ENCODE results near the gene GKN1.
A peak's percentile ranks its signal among the peaks of the same experiment; 100 is the strongest.

GKN1 gene

GRCh38 chr2:69010437-69011194 is 36.2 kb downstream of the GKN1 start:
- DNase-seq (ENCODE audit: extremely low read depth, low read depth), result no peak
- H3K4me3 ChIP-seq (replicated peaks; ENCODE audit: low read depth, low read length), result no peak overlapping the region
- TF ChIP-seq, protein P1, sequence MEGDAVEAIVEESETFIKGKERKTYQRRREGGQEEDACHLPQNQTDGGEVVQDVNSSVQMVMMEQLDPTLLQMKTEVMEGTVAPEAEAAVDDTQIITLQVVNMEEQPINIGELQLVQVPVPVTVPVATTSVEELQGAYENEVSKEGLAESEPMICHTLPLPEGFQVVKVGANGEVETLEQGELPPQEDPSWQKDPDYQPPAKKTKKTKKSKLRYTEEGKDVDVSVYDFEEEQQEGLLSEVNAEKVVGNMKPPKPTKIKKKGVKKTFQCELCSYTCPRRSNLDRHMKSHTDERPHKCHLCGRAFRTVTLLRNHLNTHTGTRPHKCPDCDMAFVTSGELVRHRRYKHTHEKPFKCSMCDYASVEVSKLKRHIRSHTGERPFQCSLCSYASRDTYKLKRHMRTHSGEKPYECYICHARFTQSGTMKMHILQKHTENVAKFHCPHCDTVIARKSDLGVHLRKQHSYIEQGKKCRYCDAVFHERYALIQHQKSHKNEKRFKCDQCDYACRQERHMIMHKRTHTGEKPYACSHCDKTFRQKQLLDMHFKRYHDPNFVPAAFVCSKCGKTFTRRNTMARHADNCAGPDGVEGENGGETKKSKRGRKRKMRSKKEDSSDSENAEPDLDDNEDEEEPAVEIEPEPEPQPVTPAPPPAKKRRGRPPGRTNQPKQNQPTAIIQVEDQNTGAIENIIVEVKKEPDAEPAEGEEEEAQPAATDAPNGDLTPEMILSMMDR (IDR thresholded peaks at IDR 0.05; ENCODE audit: low read depth, low read length, missing control alignments), result no peak

GRCh38 chr2:69011611-69012157 is 37.2 kb downstream of the GKN1 start:
- no peak for DNase-seq (ENCODE audit: extremely low read depth, low read depth)
- TF ChIP-seq, protein P1 (IDR thresholded peaks at IDR 0.05; ENCODE audit: low read depth, low read length, missing control alignments), result no peak
- H3K4me3 ChIP-seq (replicated peaks; ENCODE audit: low read depth, low read length), result no peak overlapping the region

DNA sequence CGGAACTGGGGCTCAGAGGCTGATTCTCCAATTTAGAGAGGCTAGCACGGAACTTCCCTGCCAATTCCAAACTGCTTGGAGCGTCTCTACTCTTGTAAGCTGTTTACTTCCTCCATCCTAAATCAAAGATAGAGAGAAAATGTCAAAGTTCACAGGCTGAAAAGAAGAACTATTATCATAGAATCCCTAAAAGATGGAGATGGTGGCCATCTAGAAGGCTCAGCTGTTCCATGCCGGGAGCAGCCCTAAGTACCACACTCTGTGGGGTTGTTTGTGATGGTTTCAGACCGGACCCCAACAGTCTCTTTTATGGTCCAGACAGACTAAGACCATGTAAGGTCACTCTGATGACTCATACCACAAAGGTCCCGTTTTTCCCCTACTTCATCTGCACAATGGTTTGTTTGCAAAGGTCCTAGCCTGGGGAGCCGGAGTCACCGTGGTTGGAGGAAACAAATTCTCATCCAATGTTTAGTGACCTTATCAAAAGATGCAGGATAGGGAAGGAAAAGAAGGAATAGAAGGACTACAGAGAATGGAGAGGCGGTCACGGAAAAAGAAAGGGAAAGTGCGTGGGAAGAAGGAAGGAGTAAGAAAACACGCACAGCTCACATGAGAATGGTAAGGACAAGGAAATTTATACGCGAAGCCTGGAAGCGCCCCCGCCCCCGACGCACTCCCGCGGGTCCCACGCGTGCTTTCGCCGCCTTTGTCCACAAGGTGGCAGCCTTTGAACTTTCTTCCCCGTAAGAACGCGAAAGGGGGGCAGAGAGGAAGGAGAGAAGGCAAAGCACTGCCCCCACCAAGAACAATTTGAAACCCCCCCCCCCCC is 38.1 kb downstream of the GKN1 start:
- H3K4me3 ChIP-seq (replicated peaks; ENCODE audit: low read depth, low read length), result peak overlapping the region; percentile 91
- TF ChIP-seq, protein P1 (IDR thresholded peaks at IDR 0.05; ENCODE audit: low read depth, low read length, missing control alignments), result peak; percentile 72
- peak; percentile 26 for DNase-seq (ENCODE audit: extremely low read depth, low read depth)

DNA sequence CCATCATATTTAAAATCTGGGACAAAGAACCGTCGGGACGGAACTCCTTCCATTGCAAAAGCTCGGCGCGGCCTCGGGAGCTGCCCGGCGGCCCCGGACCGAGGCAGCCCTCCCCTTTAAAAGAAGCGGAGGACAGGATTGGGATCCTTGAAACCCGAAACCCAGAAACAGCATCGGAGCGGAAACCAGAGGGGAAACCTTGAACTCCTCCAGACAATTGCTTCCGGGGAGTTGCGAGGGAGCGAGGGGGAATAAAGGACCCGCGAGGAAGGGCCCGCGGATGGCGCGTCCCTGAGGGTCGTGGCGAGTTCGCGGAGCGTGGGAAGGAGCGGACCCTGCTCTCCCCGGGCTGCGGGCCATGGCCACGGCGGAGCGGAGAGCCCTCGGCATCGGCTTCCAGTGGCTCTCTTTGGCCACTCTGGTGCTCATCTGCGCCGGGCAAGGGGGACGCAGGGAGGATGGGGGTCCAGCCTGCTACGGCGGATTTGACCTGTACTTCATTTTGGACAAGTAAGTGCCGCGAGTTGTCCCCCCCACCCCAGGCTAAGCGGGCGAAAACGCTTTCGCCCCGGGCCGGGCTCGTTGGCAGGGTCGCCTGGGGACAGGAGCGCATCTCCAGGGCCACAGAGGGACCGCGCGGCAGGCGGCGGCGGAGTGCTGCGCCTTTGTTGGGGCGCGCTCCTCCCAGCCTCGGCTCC is 38.9 kb downstream of the GKN1 start, which contains the start of gene ANTXR1:
ANTXR1 (plus strand) TSS at position 38 of the 698 bp plus-strand sequence; CDS start at position 359, 321 bp downstream.
- DNase-seq (ENCODE audit: extremely low read depth, low read depth), result peak; percentile 67
- peak within 1 kb of the TSS; percentile 91 for H3K4me3 ChIP-seq (replicated peaks; ENCODE audit: low read depth, low read length)
- TF ChIP-seq, protein P1 (IDR thresholded peaks at IDR 0.05; ENCODE audit: low read depth, low read length, missing control alignments), result no peak

- no peak for DNase-seq (ENCODE audit: extremely low read depth, low read depth)
These were observed 39.7 kb downstream of the GKN1 start for GRCh38 chr2:69013840-69014821.

More at GRCh38 chr2:69013840-69014821, 39.7 kb downstream of the GKN1 start:
- TF ChIP-seq, protein P1 (IDR thresholded peaks at IDR 0.05; ENCODE audit: low read depth, low read length, missing control alignments), result no peak
- H3K4me3 ChIP-seq (replicated peaks; ENCODE audit: low read depth, low read length), result peak overlapping the region; percentile 91
